CD8-positive, alpha-beta memory T cell (primary cell): ENCODE measurements around the gene MRPL52. TPM values are rescaled to one million over a fixed set of nuclear protein-coding genes. Genes with fewer than 3 reads are reported as not detected.

Experiments used
- CTCF ChIA-PET: fragments of 350-600 bp; sonication (Branson Sonifier 250); formaldehyde crosslinking; loops from one replicate; lab custom pipeline; 2021; ENCODE audit warnings: antibody characterized with exemption; lab: Charles Lee
- POLR2A ChIA-PET: fragments of 350-600 bp; sonication (Branson Sonifier 250); formaldehyde crosslinking; loops from one replicate; lab custom pipeline; 2021; ENCODE audit warnings: antibody characterized with exemption; lab: Charles Lee
- DNase-seq, 5 donors: peaks; one replicate each; pipeline versions ENCODE4 v3.0.0 to v3.0.0-alpha.2; 2020 to 2022; ENCODE audit warnings: mixed read lengths in 1 of 5
- H3K27ac ChIP-seq: one replicate; pipeline ENCODE4 v1.7.0; 2013; ENCODE audit warnings: low read depth, mild to moderate bottlenecking, low read length, moderate library complexity
- H3K27me3 ChIP-seq: 2 replicates; pipeline ENCODE4 v1.7.0; 2013; ENCODE audit warnings: low read length, mild to moderate bottlenecking; ENCODE audit not compliant: insufficient read depth, poor library complexity, severe bottlenecking
- H3K36me3 ChIP-seq: 2 replicates; pipeline ENCODE4 v1.7.0; 2013; ENCODE audit warnings: mild to moderate bottlenecking, low read length, moderate library complexity; ENCODE audit not compliant: insufficient read depth
- H3K4me1 ChIP-seq: 2 replicates; pipeline ENCODE4 v1.7.0; 2013; ENCODE audit warnings: mild to moderate bottlenecking, low read length, moderate library complexity; ENCODE audit not compliant: insufficient read depth
- H3K4me3 ChIP-seq: 2 replicates; pipeline ENCODE4 v1.7.0; 2013; ENCODE audit warnings: mild to moderate bottlenecking, low read length
- H3K9me3 ChIP-seq: 2 replicates; pipeline ENCODE4 v1.7.0; 2013; ENCODE audit warnings: mild to moderate bottlenecking, low read length
- H3K27ac Mint-ChIP-seq, 8 donors: one replicate each; pipeline ENCODE4 v1.8.0; 2020 to 2021; ENCODE audit warnings: mixed read lengths in 8 of 8, mild to moderate bottlenecking in 6 of 8, inconsistent platforms in 3 of 8, moderate library complexity in 3 of 8
- H3K27me3 Mint-ChIP-seq, 2 donors: one replicate each; pipeline ENCODE4 v1.8.0; 2020 to 2021; ENCODE audit warnings: mixed read lengths in 2 of 2, mild to moderate bottlenecking in 1 of 2, moderate library complexity in 1 of 2
- H3K36me3 Mint-ChIP-seq, 3 donors: one replicate each; pipeline ENCODE4 v1.8.0; 2020 to 2021; ENCODE audit warnings: mixed read lengths in 3 of 3, inconsistent platforms in 1 of 3, mild to moderate bottlenecking in 1 of 3
- H3K4me1 Mint-ChIP-seq, 3 donors: one replicate each; pipeline ENCODE4 v1.8.0; 2020 to 2021; ENCODE audit warnings: mixed read lengths in 3 of 3, inconsistent platforms in 1 of 3, mild to moderate bottlenecking in 1 of 3
- H3K4me3 Mint-ChIP-seq, 7 donors: one replicate each; pipeline ENCODE4 v1.8.0; 2020 to 2021; ENCODE audit warnings: mixed read lengths in 7 of 7, mild to moderate bottlenecking in 6 of 7, moderate library complexity in 4 of 7, inconsistent platforms in 2 of 7
- H3K9me3 Mint-ChIP-seq, 5 donors: one replicate each; pipeline ENCODE4 v1.8.0; 2020 to 2022; ENCODE audit warnings: mixed read lengths in 5 of 5, mild to moderate bottlenecking in 3 of 5, moderate library complexity in 2 of 5, inconsistent platforms in 1 of 5
- polyA plus RNA-seq: library from polyadenylated mRNA; unstranded; fragments of 300-500 nt; fragmentation: Illumina TruSeq; gene quantifications from one replicate; pipeline ENCODE4 v1.2.3, GENCODE V29; 2021
- total RNA-seq, 2 experiments: library from RNA; stranded (reverse); gene quantifications; one replicate each; pipeline ENCODE4 v1.2.3, GENCODE V29; 2021

Gene MRPL52
- total and polyA plus RNA-seq, 3 experiments from 2014 or later: 139 to 185 (median 181) TPM

DNA sequence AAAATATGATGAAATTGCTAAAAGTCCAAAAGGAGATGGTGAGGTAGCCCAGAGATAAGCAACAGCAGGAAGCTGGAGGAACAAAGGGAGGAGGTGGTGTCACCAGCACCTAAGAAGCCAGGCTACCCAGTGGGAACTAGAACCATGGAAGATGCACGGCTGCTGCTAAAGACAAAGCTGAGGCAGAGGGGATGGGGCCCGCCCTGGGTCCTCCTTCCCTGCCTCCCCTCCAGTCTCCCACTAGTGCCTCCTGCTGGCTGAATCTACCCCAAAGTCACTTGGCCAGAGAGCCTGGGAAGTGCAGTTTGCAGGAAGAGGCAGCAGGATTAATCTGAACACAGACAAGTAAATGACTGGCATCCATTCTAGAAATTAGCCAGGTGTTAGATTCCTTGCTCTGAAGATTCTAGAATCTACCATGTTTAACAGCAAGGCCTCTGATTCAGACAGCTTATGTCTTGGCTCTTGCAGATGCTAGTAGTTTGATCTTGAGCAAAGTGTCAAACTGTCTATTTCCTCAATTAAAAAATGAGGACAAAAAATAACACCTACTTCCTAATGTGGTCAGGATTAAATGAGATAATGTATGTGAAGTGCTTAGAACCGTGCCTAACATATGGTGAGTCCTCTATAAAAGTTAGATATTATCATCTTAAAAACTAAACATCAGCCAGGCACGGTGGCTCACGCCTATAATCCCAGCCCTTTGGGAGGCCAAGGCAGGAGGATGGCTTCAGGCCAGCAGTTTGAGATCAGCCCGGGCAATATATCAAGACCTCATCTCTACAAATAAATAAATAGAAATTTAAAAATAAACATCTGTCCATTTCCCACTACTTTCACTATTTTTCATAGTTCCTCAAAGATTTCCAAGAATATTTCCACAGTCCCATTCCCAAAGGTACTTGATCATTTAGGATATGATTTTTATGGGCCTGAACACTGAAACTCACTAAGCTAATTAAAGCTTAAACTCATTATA, 36.0 kb downstream of the MRPL52 start:
- H3K9me3 Mint-ChIP-seq: no peaks in the 10 kb centered on the region
- Histone ChIP-seq H3K9me3 (no peaks in the 10 kb centered on the region), H3K27ac (no peak overlapping the region), H3K36me3 (no peaks in the 10 kb centered on the region), H3K4me1 (peaks cover 13% of the 10 kb centered on the region), H3K27me3 (no peaks in the 10 kb centered on the region), H3K4me3 (no peak overlapping the region)
- no peaks in the 10 kb centered on the region for H3K36me3 Mint-ChIP-seq
- no peak for DNase-seq
- ChIA-PET CTCF (interaction anchor here (1.7 to 6.1 kb wide), 2 partner anchors 13 to 295 kb away, joined by 6 to 42 read pairs; no protein-coding TSS in a partner anchor), POLR2A (interaction anchor here (0.5 kb wide), 1 partner anchor 37 kb away, joined by 5 read pairs; no protein-coding TSS in a partner anchor)
- peaks cover 9 to 10% of the 10 kb centered on the region in 2 donors for H3K27me3 Mint-ChIP-seq
- peak overlapping the region in 1 of 8 donors; percentile 42 for H3K27ac Mint-ChIP-seq
- H3K4me1 Mint-ChIP-seq: peaks cover 4 to 10% (median 9%) of the 10 kb centered on the region in 3 donors
- no peak overlapping the region for H3K4me3 Mint-ChIP-seq

- Histone ChIP-seq H3K36me3 (no peaks in the 10 kb centered on the region), H3K4me1 (peaks cover 14% of the 10 kb centered on the region), H3K27me3 (no peaks in the 10 kb centered on the region), H3K27ac (no peak overlapping the region), H3K4me3 (no peak overlapping the region), H3K9me3 (no peaks in the 10 kb centered on the region)
- no peak overlapping the region for H3K4me3 Mint-ChIP-seq
- H3K36me3 Mint-ChIP-seq: peaks cover 0 to 2% (median 0%) of the 10 kb centered on the region in 3 donors
- DNase-seq: no peak
- H3K27me3 Mint-ChIP-seq: peaks cover under 1 to 2% of the 10 kb centered on the region in 2 donors
- H3K9me3 Mint-ChIP-seq: no peaks in the 10 kb centered on the region
- H3K4me1 Mint-ChIP-seq: peaks cover 8 to 17% (median 16%) of the 10 kb centered on the region in 3 donors
- ChIA-PET POLR2A (no interaction called here), CTCF (interaction anchor here (6.1 kb wide), 1 partner anchor 14 kb away, joined by 42 read pairs; no protein-coding TSS in a partner anchor)
- peak overlapping the region in 2 of 8 donors; percentile 5 to 9 for H3K27ac Mint-ChIP-seq
These were observed 37.2 kb downstream of the MRPL52 start for GRCh38 chr14:22866874-22867273.

DNA sequence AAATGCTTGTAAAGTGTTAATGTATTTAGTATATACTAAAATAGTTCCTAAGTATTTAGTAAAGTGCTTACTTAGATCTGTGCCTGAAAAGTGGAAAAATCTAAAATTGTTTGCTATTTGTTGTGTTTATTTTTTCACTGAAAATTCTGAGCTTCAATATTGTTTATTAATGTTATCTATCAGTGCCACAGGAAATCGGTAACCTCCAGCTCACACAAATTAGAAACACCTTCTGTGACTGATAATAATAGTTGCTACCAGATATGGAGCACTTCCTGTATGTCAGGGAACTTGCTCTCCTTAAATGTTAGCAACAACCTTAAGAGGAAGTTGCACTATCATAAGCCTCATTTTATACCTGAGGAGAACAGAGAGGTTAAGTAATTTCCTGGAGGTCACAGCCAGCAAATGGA, 41.1 kb downstream of the MRPL52 start:
- Mint-ChIP-seq H3K27ac (peak overlapping the region; percentile 84 to 99 (median 98)), H3K36me3 (peaks cover 0 to 35% (median 6%) of the 10 kb centered on the region in 3 donors), H3K4me3 (peak overlapping the region; percentile 93 to 98 (median 94)), H3K27me3 (no peaks in the 10 kb centered on the region), H3K9me3 (no peaks in the 10 kb centered on the region), H3K4me1 (peaks cover 27 to 35% (median 28%) of the 10 kb centered on the region in 3 donors)
- DNase-seq: no peak
- POLR2A ChIA-PET: interaction anchor here (0.6 to 2.7 kb wide), 12 partner anchors 12 to 330 kb away, joined by 3 to 17 read pairs (median 3); partner anchors contain the start of genes ACIN1, C14orf119 and RBM23
- CTCF ChIA-PET: interaction anchor here (0.8 to 6.9 kb wide), 12 partner anchors 9 to 314 kb away, joined by 3 to 110 read pairs (median 12); partner anchors contain the start of genes ACIN1, C14orf119, HAUS4 and REM2
- Histone ChIP-seq H3K4me1 (peaks cover 24% of the 10 kb centered on the region), H3K9me3 (no peaks in the 10 kb centered on the region), H3K36me3 (peaks cover 22% of the 10 kb centered on the region), H3K27ac (peak overlapping the region; percentile 89), H3K4me3 (peak overlapping the region; percentile 84), H3K27me3 (no peaks in the 10 kb centered on the region)

DNA sequence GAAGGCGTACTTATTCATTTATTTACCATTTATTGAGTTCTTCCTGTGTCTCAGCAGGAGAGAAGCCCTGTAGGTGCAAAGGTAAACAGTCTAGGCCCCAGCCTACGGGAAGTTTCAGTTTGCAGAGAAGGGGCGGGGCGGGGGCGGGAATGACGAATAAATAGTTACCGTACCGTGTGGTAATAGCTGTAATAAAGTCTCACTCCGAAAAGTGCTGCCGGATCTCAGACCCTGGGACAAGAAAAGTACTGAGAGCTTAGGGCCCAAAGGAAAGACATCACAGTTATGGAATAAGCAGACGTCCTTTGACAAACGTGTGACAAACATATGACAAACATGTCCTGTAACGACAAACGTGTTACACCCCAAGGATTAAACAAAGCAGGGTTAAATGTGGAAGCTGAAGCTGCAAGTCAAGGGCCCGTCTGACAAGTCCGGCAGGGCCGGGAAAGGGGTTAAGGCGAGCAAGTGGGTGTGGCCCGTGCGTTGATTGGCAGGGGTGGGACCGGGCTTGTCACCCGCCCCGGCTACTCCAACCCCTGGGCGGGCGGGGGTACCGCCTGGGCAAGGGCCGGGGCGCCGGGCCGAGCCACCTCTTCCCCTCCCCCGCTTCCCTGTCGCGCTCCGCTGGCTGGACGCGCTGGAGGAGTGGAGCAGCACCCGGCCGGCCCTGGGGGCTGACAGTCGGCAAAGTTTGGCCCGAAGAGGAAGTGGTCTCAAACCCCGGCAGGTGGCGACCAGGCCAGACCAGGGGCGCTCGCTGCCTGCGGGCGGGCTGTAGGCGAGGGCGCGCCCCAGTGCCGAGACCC, 41.7 kb downstream of the MRPL52 start, which contains the start of gene LRP10:
LRP10 (plus strand) TSS at position 517 of the 809 bp plus-strand sequence. CDS start 564 bp downstream, outside the sequence.
- H3K27ac ChIP-seq: peak within 1 kb of the TSS; percentile 89
- H3K4me1 Mint-ChIP-seq: peaks cover 30 to 39% (median 33%) of the 10 kb centered on the region in 3 donors
- no peaks in the 10 kb centered on the region for H3K27me3 Mint-ChIP-seq
- peak within 1 kb of the TSS; percentile 93 to 98 (median 94) for H3K4me3 Mint-ChIP-seq
- H3K9me3 ChIP-seq: no peaks in the 10 kb centered on the region
- H3K9me3 Mint-ChIP-seq: no peaks in the 10 kb centered on the region
- peaks cover 28% of the 10 kb centered on the region for H3K36me3 ChIP-seq
- no peaks in the 10 kb centered on the region for H3K27me3 ChIP-seq
- H3K36me3 Mint-ChIP-seq: peaks cover 0 to 42% (median 11%) of the 10 kb centered on the region in 3 donors
- peak within 1 kb of the TSS; percentile 84 for H3K4me3 ChIP-seq
- H3K27ac Mint-ChIP-seq: peak within 1 kb of the TSS; percentile 84 to 99 (median 98)
- ChIA-PET POLR2A (interaction anchor here (0.6 to 2.7 kb wide), 15 partner anchors 11 to 331 kb away, joined by 3 to 17 read pairs (median 3); partner anchors contain the start of genes ACIN1, C14orf119, OXA1L and RBM23), CTCF (interaction anchor here (0.8 to 6.9 kb wide), 18 partner anchors 10 to 315 kb away, joined by 3 to 110 read pairs (median 6); partner anchors contain the start of genes ACIN1, C14orf119, HAUS4 and REM2)
- peaks cover 24% of the 10 kb centered on the region for H3K4me1 ChIP-seq
- DNase-seq: peak; percentile 70 to 84 (median 75)

DNA sequence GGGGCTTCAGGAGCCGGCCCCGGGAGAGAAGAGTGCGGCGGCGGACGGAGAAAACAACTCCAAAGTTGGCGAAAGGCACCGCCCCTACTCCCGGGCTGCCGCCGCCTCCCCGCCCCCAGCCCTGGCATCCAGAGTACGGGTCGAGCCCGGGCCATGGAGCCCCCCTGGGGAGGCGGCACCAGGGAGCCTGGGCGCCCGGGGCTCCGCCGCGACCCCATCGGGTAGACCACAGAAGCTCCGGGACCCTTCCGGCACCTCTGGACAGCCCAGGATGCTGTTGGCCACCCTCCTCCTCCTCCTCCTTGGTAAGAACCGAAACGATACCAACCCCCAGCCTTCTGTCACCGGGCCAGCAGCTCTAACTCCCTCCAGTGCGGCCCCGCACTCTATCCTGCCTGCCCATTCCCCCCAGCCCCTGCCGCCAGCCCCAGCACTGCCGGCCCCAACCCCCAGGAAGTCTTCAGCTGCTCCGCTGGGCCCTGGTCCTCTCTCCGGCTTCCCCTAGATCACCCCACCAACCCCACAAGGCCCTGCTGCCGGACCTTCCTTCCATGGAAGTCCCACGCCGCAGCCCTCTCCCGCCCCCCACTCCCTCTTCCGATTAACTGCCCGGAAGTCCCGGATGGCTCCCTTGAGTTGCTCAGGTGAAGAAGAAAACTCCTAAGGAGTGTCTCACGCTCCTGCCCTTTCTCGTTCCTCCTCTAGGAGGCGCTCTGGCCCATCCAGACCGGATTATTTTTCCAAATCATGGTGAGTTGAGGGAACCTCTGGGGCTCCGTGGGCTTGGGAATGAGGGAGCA, 42.5 kb downstream of the MRPL52 start:
- peak overlapping the region; percentile 89 for H3K27ac ChIP-seq
- Mint-ChIP-seq H3K4me1 (peaks cover 30 to 39% (median 33%) of the 10 kb centered on the region in 3 donors), H3K4me3 (peak overlapping the region; percentile 93 to 98 (median 94)), H3K27ac (peak overlapping the region; percentile 64 to 99 (median 98)), H3K9me3 (no peaks in the 10 kb centered on the region), H3K36me3 (peaks cover 0 to 50% (median 11%) of the 10 kb centered on the region in 3 donors), H3K27me3 (no peaks in the 10 kb centered on the region)
- DNase-seq: peak; percentile 60 to 78 (median 67)
- H3K4me1 ChIP-seq: peaks cover 24% of the 10 kb centered on the region
- no peaks in the 10 kb centered on the region for H3K9me3 ChIP-seq
- ChIA-PET POLR2A (interaction anchor here (0.6 to 2.7 kb wide), 8 partner anchors 10 to 315 kb away, joined by 3 to 17 read pairs (median 3); partner anchors contain the start of genes OXA1L, RBM23 and REM2), CTCF (interaction anchor here (0.8 to 6.9 kb wide), 22 partner anchors 11 to 314 kb away, joined by 3 to 110 read pairs (median 4); partner anchors contain the start of genes HAUS4 and REM2)
- peaks cover 36% of the 10 kb centered on the region for H3K36me3 ChIP-seq
- H3K4me3 ChIP-seq: peak overlapping the region; percentile 84
- no peaks in the 10 kb centered on the region for H3K27me3 ChIP-seq

GRCh38 chr14:22872833-22873520, 43.3 kb downstream of the MRPL52 start:
- DNase-seq: no peak
- peaks cover 32 to 40% (median 33%) of the 10 kb centered on the region in 3 donors for H3K4me1 Mint-ChIP-seq
- ChIA-PET CTCF (interaction anchor here (0.8 to 6.9 kb wide), 19 partner anchors 11 to 308 kb away, joined by 3 to 110 read pairs (median 6); partner anchors contain the start of genes HAUS4 and REM2), POLR2A (interaction anchor here (0.6 to 2.7 kb wide), 7 partner anchors 9 to 107 kb away, joined by 3 to 17 read pairs (median 3); partner anchors contain the start of genes OXA1L, RBM23 and REM2)
- no peaks in the 10 kb centered on the region for H3K27me3 Mint-ChIP-seq
- peak overlapping the region; percentile 83 to 97 (median 93) for H3K4me3 Mint-ChIP-seq
- no peaks in the 10 kb centered on the region for H3K9me3 Mint-ChIP-seq
- Histone ChIP-seq H3K4me1 (peaks cover 24% of the 10 kb centered on the region), H3K27me3 (no peaks in the 10 kb centered on the region), H3K9me3 (no peaks in the 10 kb centered on the region), H3K36me3 (peaks cover 43% of the 10 kb centered on the region), H3K4me3 (peak overlapping the region; percentile 84), H3K27ac (peak overlapping the region; percentile 89)
- peak overlapping the region; percentile 64 to 98 (median 88) for H3K27ac Mint-ChIP-seq
- H3K36me3 Mint-ChIP-seq: peaks cover under 1 to 57% (median 14%) of the 10 kb centered on the region in 3 donors
